IMR-90 (cell line): ENCODE results near the gene TRDMT1. TPM values are rescaled to one million over a fixed set of nuclear protein-coding genes. Genes with fewer than 3 reads are reported as not detected.

Source experiments
- ATAC-seq: fragments of 200-7000 bp; cut with Tn5 transposase; 2 replicates; pipeline ENCODE4 v1.9.1; 2020; ENCODE audit warnings: low read depth, mild to moderate bottlenecking, moderate library complexity
- BruUV-seq: library from RNA; stranded (reverse); fragments of 400-500 nt; replicated peaks from 2 replicates; lab custom pipeline; 2021; lab: Mats Ljungman, UMichigan
- CTCF ChIA-PET: fragments of 300-600 bp; formaldehyde crosslinking; extraction: SDS; loops from one replicate; lab custom pipeline; 2021; ENCODE audit warnings: antibody characterized with exemption; lab: Yijun Ruan, JAX
- POLR2A ChIA-PET: fragments of 300-600 bp; sonication (Branson Sonifier 250); formaldehyde crosslinking; loops from one replicate; lab custom pipeline; 2022; ENCODE audit warnings: antibody characterized with exemption; ENCODE audit not compliant: unreplicated experiment; lab: Charles Lee
- DNase-seq: peaks from one replicate; pipeline ENCODE4 v3.0.0; 2013
- H2AFZ ChIP-seq: replicated peaks from 2 replicates; pipeline ENCODE3; 2013; ENCODE audit warnings: low read length, mild to moderate bottlenecking; ENCODE audit not compliant: poor library complexity
- H2AK5ac ChIP-seq: 2 replicates; pipeline ENCODE4 v1.6.1; 2013; ENCODE audit warnings: low read depth, low read length, inconsistent platforms
- H2AK9ac ChIP-seq: replicated peaks from 2 replicates; pipeline ENCODE3; 2013; ENCODE audit warnings: mild to moderate bottlenecking, low read depth, low read length, moderate library complexity; ENCODE audit not compliant: poor library complexity
- H2BK120ac ChIP-seq: 2 replicates; pipeline ENCODE4 v1.6.1; 2013; ENCODE audit warnings: low read depth, low read length, inconsistent platforms
- H2BK15ac ChIP-seq: 3 replicates; pipeline ENCODE4 v1.6.1; 2013; ENCODE audit warnings: low read depth, low read length, inconsistent platforms
- H2BK20ac ChIP-seq: 2 replicates; pipeline ENCODE4 v1.6.1; 2013; ENCODE audit warnings: low read depth, mild to moderate bottlenecking, inconsistent platforms, low read length, moderate library complexity
- H2BK5ac ChIP-seq: 2 replicates; pipeline ENCODE4 v1.6.1; 2013; ENCODE audit warnings: mild to moderate bottlenecking, low read depth, low read length, inconsistent platforms; ENCODE audit not compliant: poor library complexity, severe bottlenecking
- H3K14ac ChIP-seq: replicated peaks from 2 replicates; pipeline ENCODE4 v1.6.1; 2013; ENCODE audit warnings: low read depth, low read length, inconsistent platforms
- H3K18ac ChIP-seq: 2 replicates; pipeline ENCODE4 v1.6.1; 2013; ENCODE audit warnings: low read depth, low read length, control low read depth
- H3K23ac ChIP-seq: 2 replicates; pipeline ENCODE4 v1.6.1; 2013; ENCODE audit warnings: low read depth, low read length, inconsistent platforms
- H3K27ac ChIP-seq: 2 replicates; pipeline ENCODE4 v1.5.1; 2013; ENCODE audit warnings: mild to moderate bottlenecking, control low read depth, low read length; ENCODE audit not compliant: insufficient read depth
- H3K27me3 ChIP-seq: 2 replicates; pipeline ENCODE4 v1.6.1; 2013; ENCODE audit warnings: low read length; ENCODE audit not compliant: control insufficient read depth, insufficient read depth
- H3K36me3 ChIP-seq: 2 replicates; pipeline ENCODE4 v1.6.1; 2013; ENCODE audit warnings: low read length, mixed read lengths; ENCODE audit not compliant: control insufficient read depth, insufficient read depth
- H3K4ac ChIP-seq: 2 replicates; pipeline ENCODE4 v1.6.1; 2013; ENCODE audit warnings: low read depth, low read length, inconsistent platforms
- H3K4me1 ChIP-seq: 2 replicates; pipeline ENCODE4 v1.6.1; 2013; ENCODE audit warnings: low read length, mixed read lengths; ENCODE audit not compliant: control insufficient read depth, insufficient read depth
- H3K4me2 ChIP-seq: 2 replicates; pipeline ENCODE4 v1.6.1; 2013; ENCODE audit warnings: low read depth, mild to moderate bottlenecking, control low read depth, low read length, moderate library complexity
- H3K4me3 ChIP-seq: 2 replicates; pipeline ENCODE4 v1.5.1; 2013; ENCODE audit warnings: low read depth, mild to moderate bottlenecking, control low read depth, low read length, moderate library complexity; ENCODE audit not compliant: insufficient read depth
- H3K56ac ChIP-seq: 2 replicates; pipeline ENCODE4 v1.6.1; 2013; ENCODE audit warnings: low read length, inconsistent platforms; ENCODE audit not compliant: insufficient read depth; ENCODE audit errors: extremely low read depth
- H3K79me1 ChIP-seq, 2 experiments: 2 replicates each; pipeline ENCODE4 v1.6.1; 2013; ENCODE audit warnings: low read length in 2 of 2, inconsistent platforms in 1 of 2, low read depth in 1 of 2
- H3K9ac ChIP-seq: 2 replicates; pipeline ENCODE4 v1.6.1; 2013; ENCODE audit warnings: low read depth, low read length, control low read depth
- H3K9me1 ChIP-seq: 2 replicates; pipeline ENCODE4 v1.6.1; 2013; ENCODE audit warnings: low read length, inconsistent platforms; ENCODE audit not compliant: insufficient read depth
- H3K9me3 ChIP-seq: 2 replicates; pipeline ENCODE4 v1.6.1; 2013; ENCODE audit warnings: low read length; ENCODE audit not compliant: control insufficient read depth, insufficient read depth
- H4K20me1 ChIP-seq: 2 replicates; pipeline ENCODE4 v1.6.1; 2013; ENCODE audit warnings: low read length, inconsistent platforms; ENCODE audit not compliant: insufficient read depth
- H4K5ac ChIP-seq: 2 replicates; pipeline ENCODE4 v1.6.1; 2013; ENCODE audit warnings: mild to moderate bottlenecking, low read depth, low read length, control low read depth
- H4K8ac ChIP-seq, 2 experiments: 2 replicates each; pipeline ENCODE4 v1.6.1; 2013; ENCODE audit warnings: low read depth in 2 of 2, low read length in 2 of 2, control low read depth in 1 of 2, inconsistent platforms in 1 of 2
- H4K91ac ChIP-seq: 2 replicates; pipeline ENCODE4 v1.6.1; 2013; ENCODE audit warnings: low read depth, low read length, inconsistent platforms; ENCODE audit not compliant: insufficient read depth
- BHLHE40 ChIP-seq: fragments of 150-350 bp; IDR thresholded peaks from 2 replicates; pipeline ENCODE4 v1.6.1; 2016; ENCODE audit warnings: mild to moderate bottlenecking, low read depth, low read length
- MAFK ChIP-seq: IDR thresholded peaks from 2 replicates; pipeline ENCODE4 v1.6.1; 2012; ENCODE audit warnings: low read depth, low read length, improper control_type of control experiment
- RCOR1 ChIP-seq: IDR thresholded peaks from 2 replicates; pipeline ENCODE4 v1.6.1; 2012; ENCODE audit warnings: mild to moderate bottlenecking, low read length, improper control_type of control experiment; ENCODE audit not compliant: insufficient replicate concordance
- WGBS, 2 experiments: methylation state at CpG; one replicate each; pipeline versions ENCODE4 v1.1.5 to v1.1.7; 2013; ENCODE audit warnings: missing lambda C conversion rate in 2 of 2; ENCODE audit not compliant: insufficient read length in 1 of 2; ENCODE audit errors: extremely low coverage in 2 of 2; 5-methylcytosine and 5-hydroxymethylcytosine counted together
- dilution Hi-C: fragments of 300-500 bp; cut with HindIII; formaldehyde crosslinking; loops from one replicate; pipeline ENCODE4 v1.14.3; 2018; ENCODE audit warnings: low sequenced_read_pairs; ENCODE audit not compliant: unreplicated experiment
- in situ Hi-C: fragments of 300-500 bp; cut with MboI; formaldehyde crosslinking; loops from 3 replicates; pipeline ENCODE4 v1.14.3; 2019; ENCODE audit warnings: low sequenced_read_pairs, inconsistent platforms, mixed read lengths
- intact Hi-C: fragments of 100-400 bp; cut with micrococcal nuclease; formaldehyde crosslinking; loops from 2 replicates; pipeline ENCODE4 v1.10.0; 2022
- polyA plus RNA-seq, 3 experiments: library from polyadenylated mRNA; depleted of rRNA; stranded (reverse); fragments of >200 nt; gene quantifications; 2 replicates each; pipeline ENCODE4 v1.2.3, GENCODE V29; 2012; ENCODE audit warnings: low replicate concordance in 1 of 3
- total RNA-seq: library from RNA; depleted of rRNA; stranded (reverse); fragments of >200 nt; gene quantifications from 2 replicates; pipeline ENCODE4 v1.2.3, GENCODE V29; 2012

Gene TRDMT1
- total and polyA plus RNA-seq, 2 of the 4 experiments (the other 2 are of a cell fraction), result 2.1 to 4.7 TPM

DNA sequence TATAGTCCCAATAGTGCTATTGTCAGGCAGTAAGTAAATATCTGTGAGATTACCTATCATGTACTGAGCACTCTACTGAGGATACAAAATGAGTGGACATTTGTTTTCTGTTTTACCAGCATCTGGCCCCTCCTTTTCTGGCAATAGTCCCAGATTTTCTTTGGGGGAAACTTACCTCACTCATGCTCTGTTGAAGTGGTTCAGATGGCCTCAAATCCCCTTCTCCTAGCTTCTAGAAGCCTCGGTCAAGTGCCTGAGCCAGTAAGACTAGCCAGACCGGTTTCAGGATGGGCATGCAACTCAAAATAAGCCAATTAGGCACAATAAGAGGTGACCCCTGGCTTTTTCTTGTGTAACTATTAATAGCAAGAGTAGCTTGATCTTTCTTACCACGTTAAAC is 19.7 kb downstream of the TRDMT1 start:
- H2BK120ac ChIP-seq, result no peak overlapping the region
- no peaks in the 10 kb centered on the region for H3K9me3 ChIP-seq
- H3K9ac ChIP-seq, result no peak overlapping the region
- ChIA-PET POLR2A (no interaction called here), CTCF (no interaction called here)
- 0 out of 2 replicates have a peak overlapping the region, but pooled peaks have one; percentile 32 for H3K14ac ChIP-seq
- no peak overlapping the region for H3K4ac ChIP-seq
- WGBS, 2 experiments, result no CpG with 5 or more reads among the region's 3 CpGs
- no peak overlapping the region for H4K5ac ChIP-seq
- H3K23ac ChIP-seq, result no peak overlapping the region
- H3K27me3 ChIP-seq, result no peaks in the 10 kb centered on the region
- no peak overlapping the region for H3K56ac ChIP-seq
- H3K4me2 ChIP-seq, result no peak overlapping the region
- no peak overlapping the region for H2AK9ac ChIP-seq
- H3K4me1 ChIP-seq, result peaks cover 3% of the 10 kb centered on the region
- no peak overlapping the region for H4K8ac ChIP-seq
- ATAC-seq, result no peak
- no TSS peak for BruUV-seq
- H2BK20ac ChIP-seq, result no peak overlapping the region
- intact Hi-C loops, result no loop called here
- H3K18ac ChIP-seq, result no peak overlapping the region
- H2AK5ac ChIP-seq, result no peak overlapping the region
- no peak overlapping the region for H3K4me3 ChIP-seq
- H2BK15ac ChIP-seq, result no peak overlapping the region
- DNase-seq, result no peak
- TF ChIP-seq RCOR1 (no peak), MAFK (no peak), BHLHE40 (no peak)
- in situ Hi-C loops, result no loop called here
- H3K36me3 ChIP-seq, result no peaks in the 10 kb centered on the region
- no peak overlapping the region for H4K91ac ChIP-seq
- H4K20me1 ChIP-seq, result no peaks in the 10 kb centered on the region
- H2BK5ac ChIP-seq, result no peak overlapping the region
- no peak overlapping the region for H3K27ac ChIP-seq
- peaks cover 3% of the 10 kb centered on the region for H3K9me1 ChIP-seq
- dilution Hi-C loops, result no loop called here
- peaks cover 3 to 13% of the 10 kb centered on the region in 2 experiments; a peak in 1 of 4 replicates for H3K79me1 ChIP-seq
- H2AFZ ChIP-seq, result no peak overlapping the region
